ENCODE measurements around the gene FBXL16.
A peak's percentile ranks its signal among the peaks of the same experiment; 100 is the strongest.

FBXL16 gene

DNA sequence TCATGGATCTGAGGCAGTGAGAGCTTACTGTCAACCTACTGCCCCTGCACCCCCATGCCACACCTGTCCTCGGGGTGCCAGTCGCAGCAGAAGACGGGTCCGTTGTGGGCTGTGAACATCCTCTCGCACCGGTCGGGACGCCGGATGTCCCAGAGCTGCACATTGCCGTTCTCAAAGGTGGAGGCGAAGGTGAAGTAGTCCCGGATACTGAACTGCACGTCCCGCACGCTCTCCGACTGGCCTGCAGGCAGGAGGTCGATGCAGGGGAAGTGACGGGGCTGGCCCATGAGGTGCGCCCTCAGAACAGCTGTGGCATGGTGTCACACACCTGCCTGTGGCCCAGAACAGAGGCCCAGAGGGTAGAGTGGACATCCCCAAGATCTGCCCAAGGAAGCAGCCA, 18.1 kb downstream of the FBXL16 start:
- Histone ChIP-seq H2BK5ac (ENCODE audit: low read length) (no peak overlapping the region), H3K36me3 (ENCODE audit: control insufficient read depth, insufficient read depth, low read length) (peaks cover 6% of the 10 kb centered on the region)

DNA sequence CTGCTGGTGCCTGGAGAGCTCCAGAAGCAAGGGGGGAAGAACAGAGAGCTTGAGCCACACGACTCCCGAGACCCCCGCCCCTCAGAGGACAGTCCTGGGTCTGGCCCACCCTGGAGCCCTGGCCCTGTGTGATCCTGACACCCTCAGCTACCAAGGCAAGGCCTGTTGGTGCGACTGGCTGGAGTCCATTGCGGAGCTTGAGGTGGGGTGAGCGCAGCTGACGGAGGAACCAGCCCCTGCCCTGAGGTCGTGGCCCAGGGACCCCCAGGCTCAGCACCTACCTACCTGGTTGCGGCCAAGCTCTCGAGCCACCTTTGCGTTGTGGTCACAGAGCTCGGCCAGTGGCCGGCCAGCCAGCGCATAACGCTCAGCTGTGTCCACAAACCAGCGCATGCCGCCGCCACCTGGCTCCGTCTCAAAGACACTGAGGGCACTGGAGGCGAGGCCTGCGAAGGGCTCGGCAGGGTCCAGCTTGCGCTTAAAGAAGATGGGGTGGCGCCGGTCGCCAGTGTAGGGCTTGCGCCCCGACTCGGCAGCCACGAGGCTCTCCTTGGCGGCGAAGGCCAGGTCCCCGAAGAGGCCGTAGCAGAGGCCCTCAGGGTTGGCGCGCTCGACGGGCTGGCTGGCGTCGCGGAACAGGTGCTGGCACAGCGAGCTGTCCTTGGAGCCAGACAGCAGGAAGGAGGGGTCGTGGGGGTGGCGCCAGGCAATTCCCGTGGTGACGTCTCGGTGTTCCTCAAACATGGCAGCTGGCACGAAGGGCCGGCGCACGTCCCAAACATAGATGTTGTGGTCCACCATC, 18.9 kb downstream of the FBXL16 start:
- DNase-seq = no peak
- peaks cover 12% of the 10 kb centered on the region for H3K36me3 ChIP-seq (ENCODE audit: control insufficient read depth, insufficient read depth, low read length)
- WGBS (ENCODE audit: extremely low coverage, insufficient coverage, low lambda C conversion rate) = no CpG with 5 or more reads among the region's 51 CpGs

More for the DNA sequence above, 18.1 kb downstream of the FBXL16 start:
- peaks cover 3% of the 10 kb centered on the region for H3K79me2 ChIP-seq (ENCODE audit: control insufficient read depth, insufficient read depth, low read length)
- no peak overlapping the region for H3K4ac ChIP-seq (ENCODE audit: low read depth, low read length)
- no peak overlapping the region for H3K27ac ChIP-seq (ENCODE audit: low read depth, low read length)
- no peak overlapping the region for H3K56ac ChIP-seq (ENCODE audit: low read length)
- H4K8ac ChIP-seq (ENCODE audit: low read depth, low read length) = no peak overlapping the region
- H3K79me1 ChIP-seq (ENCODE audit: low read length) = peaks cover 14% of the 10 kb centered on the region
- peaks cover 3% of the 10 kb centered on the region for H3K4me1 ChIP-seq (ENCODE audit: control insufficient read depth, low read depth, low read length)
- no peak overlapping the region for H3K4me3 ChIP-seq (ENCODE audit: low read length)
- H2BK15ac ChIP-seq (replicated peaks; ENCODE audit: low read depth) = no peak overlapping the region
- no peak overlapping the region for H3K18ac ChIP-seq (ENCODE audit: low read length)
- H2BK120ac ChIP-seq (ENCODE audit: low read depth, low read length) = no peak overlapping the region
- H3K23ac ChIP-seq (ENCODE audit: low read length) = no peak overlapping the region
- H3K4me2 ChIP-seq (ENCODE audit: low read length) = no peak overlapping the region
- WGBS (ENCODE audit: extremely low coverage, insufficient coverage, low lambda C conversion rate) = no CpG with 5 or more reads among the region's 19 CpGs
- no peak for DNase-seq
- H4K5ac ChIP-seq (ENCODE audit: low read length) = no peak overlapping the region
- H3K27me3 ChIP-seq (ENCODE audit: insufficient read depth, low read length, poor library complexity) = peaks cover 4% of the 10 kb centered on the region
- H3K9ac ChIP-seq (ENCODE audit: low read length) = no peak overlapping the region
- H2AK5ac ChIP-seq (ENCODE audit: low read length) = no peak overlapping the region

DNA sequence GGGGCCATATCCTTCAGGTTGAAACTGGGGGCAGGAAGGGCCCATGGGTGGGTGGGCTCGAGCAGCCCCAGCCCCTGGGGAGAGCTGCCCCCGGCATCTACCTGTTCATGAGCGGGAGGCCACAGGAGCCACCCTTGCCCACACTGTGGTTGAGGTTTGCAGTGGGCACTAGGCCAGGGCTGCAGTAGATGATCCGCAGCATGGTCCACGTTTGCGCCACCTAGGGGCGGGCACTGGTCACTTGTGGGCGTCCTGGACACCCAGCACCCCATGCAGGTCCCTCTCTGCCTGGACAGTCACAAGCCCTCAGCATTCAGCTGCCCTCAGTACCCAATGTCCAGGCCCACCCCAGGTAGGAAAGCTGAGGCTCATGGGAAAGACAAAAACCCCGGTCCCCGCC, 19.6 kb downstream of the FBXL16 start:
- Histone ChIP-seq H3K23ac (ENCODE audit: low read length) (no peak overlapping the region), H3K9ac (ENCODE audit: low read length) (no peak overlapping the region), H3K4me1 (ENCODE audit: control insufficient read depth, low read depth, low read length) (peaks cover 3% of the 10 kb centered on the region), H3K36me3 (ENCODE audit: control insufficient read depth, insufficient read depth, low read length) (peaks cover 13% of the 10 kb centered on the region), H3K79me1 (ENCODE audit: low read length) (peaks cover 24% of the 10 kb centered on the region), H3K27ac (ENCODE audit: low read depth, low read length) (no peak overlapping the region), H2BK15ac (replicated peaks; ENCODE audit: low read depth) (no peak overlapping the region), H3K4me3 (ENCODE audit: low read length) (no peak overlapping the region), H3K27me3 (ENCODE audit: insufficient read depth, low read length, poor library complexity) (no peaks in the 10 kb centered on the region), H3K4ac (ENCODE audit: low read depth, low read length) (no peak overlapping the region), H4K5ac (ENCODE audit: low read length) (no peak overlapping the region), H3K18ac (ENCODE audit: low read length) (no peak overlapping the region), H3K79me2 (ENCODE audit: control insufficient read depth, insufficient read depth, low read length) (peaks cover 15% of the 10 kb centered on the region), H2BK120ac (ENCODE audit: low read depth, low read length) (no peak overlapping the region), H2BK5ac (ENCODE audit: low read length) (no peak overlapping the region), H4K8ac (ENCODE audit: low read depth, low read length) (no peak overlapping the region), H2AK5ac (ENCODE audit: low read length) (no peak overlapping the region), H3K56ac (ENCODE audit: low read length) (no peak overlapping the region), H3K4me2 (ENCODE audit: low read length) (no peak overlapping the region)
- WGBS (ENCODE audit: extremely low coverage, insufficient coverage, low lambda C conversion rate) = no CpG with 5 or more reads among the region's 10 CpGs
- no peak for DNase-seq

More for the DNA sequence above, 18.9 kb downstream of the FBXL16 start:
- no peak overlapping the region for H2BK15ac ChIP-seq (replicated peaks; ENCODE audit: low read depth)
- H3K4me3 ChIP-seq (ENCODE audit: low read length) = no peak overlapping the region
- no peak overlapping the region for H3K9ac ChIP-seq (ENCODE audit: low read length)
- no peak overlapping the region for H4K5ac ChIP-seq (ENCODE audit: low read length)
- peaks cover 8% of the 10 kb centered on the region for H3K79me2 ChIP-seq (ENCODE audit: control insufficient read depth, insufficient read depth, low read length)
- no peak overlapping the region for H3K4me2 ChIP-seq (ENCODE audit: low read length)
- H3K27me3 ChIP-seq (ENCODE audit: insufficient read depth, low read length, poor library complexity) = no peaks in the 10 kb centered on the region
- H2AK5ac ChIP-seq (ENCODE audit: low read length) = no peak overlapping the region
- H2BK5ac ChIP-seq (ENCODE audit: low read length) = no peak overlapping the region
- peaks cover 3% of the 10 kb centered on the region for H3K4me1 ChIP-seq (ENCODE audit: control insufficient read depth, low read depth, low read length)
- no peak overlapping the region for H2BK120ac ChIP-seq (ENCODE audit: low read depth, low read length)
- H4K8ac ChIP-seq (ENCODE audit: low read depth, low read length) = no peak overlapping the region
- no peak overlapping the region for H3K23ac ChIP-seq (ENCODE audit: low read length)
- H3K4ac ChIP-seq (ENCODE audit: low read depth, low read length) = no peak overlapping the region
- no peak overlapping the region for H3K27ac ChIP-seq (ENCODE audit: low read depth, low read length)
- H3K79me1 ChIP-seq (ENCODE audit: low read length) = peaks cover 20% of the 10 kb centered on the region
- no peak overlapping the region for H3K56ac ChIP-seq (ENCODE audit: low read length)
- no peak overlapping the region for H3K18ac ChIP-seq (ENCODE audit: low read length)

DNA sequence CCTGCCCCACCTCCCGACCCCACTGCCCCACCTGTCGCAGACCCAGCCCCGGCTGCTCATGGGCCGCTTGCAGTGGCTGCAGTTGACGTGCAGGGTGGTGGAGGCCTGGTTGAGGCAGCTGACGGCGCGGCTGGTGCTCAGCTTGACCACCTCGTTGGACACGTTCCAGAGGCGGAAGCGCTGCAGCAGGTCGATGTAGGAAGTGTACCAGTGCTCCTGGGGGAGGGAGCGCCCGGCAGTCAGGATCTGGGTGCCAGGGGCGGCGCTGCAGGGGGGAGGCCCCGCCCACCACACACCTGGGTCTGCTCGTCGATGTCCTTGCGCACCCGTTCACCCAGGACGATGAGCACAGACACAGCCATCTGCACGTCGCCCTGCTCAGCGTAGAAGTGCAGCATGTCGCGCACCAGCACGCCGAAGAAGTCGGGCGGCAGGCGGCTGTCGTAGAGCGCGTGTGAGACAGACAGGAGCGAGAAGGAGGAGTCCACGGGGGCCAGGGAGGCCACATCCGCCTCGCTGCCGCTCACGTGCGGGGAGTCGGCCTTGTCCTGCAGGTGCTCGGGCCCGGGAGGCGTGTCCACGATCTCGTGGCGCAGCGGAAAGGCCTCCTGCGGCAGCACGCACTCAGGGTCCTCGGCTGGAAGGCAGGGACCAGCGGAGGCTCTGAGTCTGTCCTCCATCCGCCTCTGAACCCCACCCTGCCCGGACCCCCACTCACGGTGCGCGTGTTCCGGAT, 20.5 kb downstream of the FBXL16 start:
- Histone ChIP-seq H3K18ac (ENCODE audit: low read length) (no peak overlapping the region), H2BK15ac (replicated peaks; ENCODE audit: low read depth) (no peak overlapping the region), H3K4me3 (ENCODE audit: low read length) (no peak overlapping the region), H4K5ac (ENCODE audit: low read length) (no peak overlapping the region), H3K27ac (ENCODE audit: low read depth, low read length) (no peak overlapping the region), H3K4me1 (ENCODE audit: control insufficient read depth, low read depth, low read length) (peaks cover 3% of the 10 kb centered on the region), H3K79me1 (ENCODE audit: low read length) (peaks cover 24% of the 10 kb centered on the region), H2BK120ac (ENCODE audit: low read depth, low read length) (no peak overlapping the region), H3K23ac (ENCODE audit: low read length) (no peak overlapping the region), H3K36me3 (ENCODE audit: control insufficient read depth, insufficient read depth, low read length) (peaks cover 13% of the 10 kb centered on the region), H3K56ac (ENCODE audit: low read length) (no peak overlapping the region), H3K79me2 (ENCODE audit: control insufficient read depth, insufficient read depth, low read length) (peaks cover 18% of the 10 kb centered on the region), H3K4me2 (ENCODE audit: low read length) (no peak overlapping the region), H3K27me3 (ENCODE audit: insufficient read depth, low read length, poor library complexity) (no peaks in the 10 kb centered on the region), H2BK5ac (ENCODE audit: low read length) (no peak overlapping the region), H3K4ac (ENCODE audit: low read depth, low read length) (no peak overlapping the region), H2AK5ac (ENCODE audit: low read length) (no peak overlapping the region), H4K8ac (ENCODE audit: low read depth, low read length) (no peak overlapping the region), H3K9ac (ENCODE audit: low read length) (no peak overlapping the region)
- DNase-seq = no peak
- no CpG with 5 or more reads among the region's 61 CpGs for WGBS (ENCODE audit: extremely low coverage, insufficient coverage, low lambda C conversion rate)

DNA sequence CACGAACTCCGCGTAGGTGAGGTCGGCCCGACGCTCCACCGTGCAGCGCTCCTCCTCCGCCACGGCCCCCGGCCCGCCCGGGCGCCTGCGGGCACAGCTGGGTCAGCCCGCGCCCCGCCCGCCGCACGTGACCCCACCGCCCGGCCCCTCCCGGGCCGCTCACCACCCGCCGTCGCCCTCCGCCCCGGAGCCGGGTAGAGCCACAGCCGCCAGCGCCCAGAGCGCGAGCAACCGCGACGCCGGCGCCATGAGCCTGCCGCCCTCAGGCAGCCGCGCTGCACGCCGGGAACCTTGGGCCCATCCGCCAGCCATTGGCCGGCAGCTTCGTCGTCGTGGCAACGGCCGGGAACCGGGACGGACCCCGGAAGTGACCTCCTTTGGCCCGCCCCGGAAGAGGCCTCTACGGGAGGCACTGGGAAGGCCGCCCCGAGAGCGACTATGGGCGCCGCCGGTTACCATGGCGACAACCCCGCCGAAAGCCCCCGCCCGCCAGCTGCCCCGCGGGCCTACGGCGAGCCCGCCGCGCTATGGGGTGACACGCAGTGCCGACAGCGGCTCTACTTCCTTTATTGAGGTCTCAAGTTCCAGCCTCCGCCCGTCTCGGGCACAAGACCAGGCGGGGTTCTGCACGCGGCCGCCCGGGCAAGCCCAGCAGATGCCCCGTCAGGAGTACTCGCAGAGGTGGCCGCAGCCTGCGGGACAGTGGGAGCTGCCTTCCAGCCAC, 21.4 kb downstream of the FBXL16 start, which contains the start of gene JMJD8:
JMJD8 (minus strand) TSS at position 264 of the 724 bp plus-strand sequence; CDS start at position 249, 15 bp downstream.
- Histone ChIP-seq H3K36me3 (ENCODE audit: control insufficient read depth, insufficient read depth, low read length) (peaks cover 13% of the 10 kb centered on the region), H3K27ac (ENCODE audit: low read depth, low read length) (peak within 1 kb of the TSS; percentile 21), H3K27me3 (ENCODE audit: insufficient read depth, low read length, poor library complexity) (no peaks in the 10 kb centered on the region), H3K79me1 (ENCODE audit: low read length) (peaks cover 19% of the 10 kb centered on the region), H3K79me2 (ENCODE audit: control insufficient read depth, insufficient read depth, low read length) (peaks cover 18% of the 10 kb centered on the region), H3K4me3 (ENCODE audit: low read length) (peak within 1 kb of the TSS; percentile 63), H3K4me1 (ENCODE audit: control insufficient read depth, low read depth, low read length) (no peaks in the 10 kb centered on the region), H4K8ac (ENCODE audit: low read depth, low read length) (no peak within 1 kb of the TSS), H3K23ac (ENCODE audit: low read length) (no peak within 1 kb of the TSS), H4K5ac (ENCODE audit: low read length) (no peak within 1 kb of the TSS), H2BK5ac (ENCODE audit: low read length) (no peak within 1 kb of the TSS), H2BK120ac (ENCODE audit: low read depth, low read length) (no peak within 1 kb of the TSS), H3K56ac (ENCODE audit: low read length) (peak within 1 kb of the TSS; percentile 96), H2AK5ac (ENCODE audit: low read length) (no peak within 1 kb of the TSS), H3K18ac (ENCODE audit: low read length) (peak within 1 kb of the TSS; percentile 42), H3K4ac (ENCODE audit: low read depth, low read length) (no peak within 1 kb of the TSS), H3K4me2 (ENCODE audit: low read length) (peak within 1 kb of the TSS; percentile 49), H3K9ac (ENCODE audit: low read length) (peak within 1 kb of the TSS; percentile 93), H2BK15ac (replicated peaks; ENCODE audit: low read depth) (no peak within 1 kb of the TSS)
- no CpG with 5 or more reads among the region's 91 CpGs for WGBS (ENCODE audit: extremely low coverage, insufficient coverage, low lambda C conversion rate)
- peak; percentile 97 for DNase-seq

Measured in mesendoderm (in vitro differentiated cells).